SK-N-SH (cell line): ENCODE results near the gene RGS6. TPM values are rescaled to one million over a fixed set of nuclear protein-coding genes. Genes with fewer than 3 reads are reported as not detected.

Source experiments
- CTCF ChIA-PET: fragments of 300-600, 350-600 bp; formaldehyde crosslinking; extraction: SDS; loops from one replicate; lab custom pipeline; 2021; lab: Yijun Ruan, JAX
- POLR2A ChIA-PET: fragments of 350-600 bp; sonication (Branson Sonifier 250); formaldehyde crosslinking; extraction: SDS; loops from one replicate; lab custom pipeline; 2020; ENCODE audit warnings: antibody characterized with exemption, inconsistent platforms; lab: Yijun Ruan, JAX
- DNase-seq: peaks from one replicate; pipeline ENCODE4 v3.0.0; 2012
- H2AFZ ChIP-seq: fragments of 200-600 bp; sonication (generic); 2 replicates; pipeline ENCODE4 v1.8.1; 2016; ENCODE audit warnings: antibody characterized with exemption, mild to moderate bottlenecking, low read depth
- H3F3A ChIP-seq: fragments of 200-600 bp; sonication (generic); replicated peaks from 2 replicates; pipeline ENCODE3; 2016; ENCODE audit warnings: antibody characterized with exemption, mild to moderate bottlenecking; ENCODE audit not compliant: insufficient read depth
- H3K27ac ChIP-seq, 2 experiments: fragments of 200-500 bp in 1 of 2; fragments of 200-600 bp in 1 of 2; sonication (Bioruptor generic) in 1 of 2; sonication (generic), shearing (Covaris generic) in 1 of 2; 2 replicates each; pipeline versions ENCODE4 v1.5.1 to v1.6.1; 2014 to 2016; ENCODE audit warnings: low read depth in 2 of 2, inconsistent platforms in 1 of 2, low read length in 1 of 2, mild to moderate bottlenecking in 1 of 2, mixed read lengths in 1 of 2
- H3K27me3 ChIP-seq: fragments of 200-600 bp; sonication (generic), shearing (Covaris generic); 2 replicates; pipeline ENCODE4 v1.6.1; 2016; ENCODE audit warnings: mixed run types; ENCODE audit not compliant: insufficient read depth
- H3K36me3 ChIP-seq, 2 experiments: fragments of 200-500 bp in 1 of 2; fragments of 200-600 bp in 1 of 2; sonication (Bioruptor generic) in 1 of 2; sonication (generic) in 1 of 2; replicated peaks in 1 of 2; 2 replicates each; pipeline versions ENCODE3 to v1.5.1; 2014 to 2016; ENCODE audit warnings: low read length in 1 of 2, mild to moderate bottlenecking in 1 of 2; ENCODE audit not compliant: insufficient read depth in 2 of 2, control insufficient read depth in 1 of 2
- H3K4me1 ChIP-seq, 2 experiments: fragments of 200-500 bp in 1 of 2; fragments of 200-600 bp in 1 of 2; sonication (Bioruptor generic) in 1 of 2; sonication (generic), shearing (Covaris generic) in 1 of 2; 2 replicates each; pipeline versions ENCODE4 v1.5.1 to v1.6.1; 2014 to 2016; ENCODE audit warnings: low read depth in 1 of 2, low read length in 1 of 2, mixed run types in 1 of 2; ENCODE audit not compliant: insufficient read depth in 2 of 2, control insufficient read depth in 1 of 2
- H3K4me2 ChIP-seq: fragments of 200-600 bp; sonication (generic), shearing (Covaris generic); 2 replicates; pipeline ENCODE4 v1.6.1; 2017; ENCODE audit warnings: mixed run types
- H3K4me3 ChIP-seq, 2 experiments: fragments of 200-500 bp in 1 of 2; fragments of 200-600 bp in 1 of 2; sonication (Bioruptor generic) in 1 of 2; sonication (generic), shearing (Covaris generic) in 1 of 2; 2 replicates each; pipeline versions ENCODE4 v1.5.1 to v1.8.1; 2014 to 2016; ENCODE audit warnings: low read depth in 2 of 2, inconsistent platforms in 1 of 2, low read length in 1 of 2, mild to moderate bottlenecking in 1 of 2, mixed read lengths in 1 of 2, moderate library complexity in 1 of 2
- H3K79me2 ChIP-seq: fragments of 200-600 bp; sonication (generic); 2 replicates; pipeline ENCODE4 v1.8.1; 2017; ENCODE audit warnings: mild to moderate bottlenecking; ENCODE audit not compliant: insufficient read depth
- H3K9ac ChIP-seq: fragments of 200-600 bp; sonication (generic); 2 replicates; pipeline ENCODE4 v1.6.1; 2017; ENCODE audit warnings: mixed run types
- H3K9me2 ChIP-seq: fragments of 200-600 bp; sonication (generic); 2 replicates; pipeline ENCODE4 v1.6.1; 2017; ENCODE audit warnings: mixed run types
- H3K9me3 ChIP-seq: fragments of 200-600 bp; sonication (generic); 2 replicates; pipeline ENCODE4 v1.6.1; 2017; ENCODE audit warnings: mixed run types, mild to moderate bottlenecking, moderate library complexity
- H4K20me1 ChIP-seq: fragments of 200-600 bp; sonication (generic); 2 replicates; pipeline ENCODE4 v1.6.1; 2017; ENCODE audit warnings: mild to moderate bottlenecking, mixed run types; ENCODE audit not compliant: insufficient read depth
- ELF1 ChIP-seq: IDR thresholded peaks from 2 replicates; pipeline ENCODE4 v1.4.0; 2012
- FOXM1 ChIP-seq: IDR thresholded peaks from 2 replicates; pipeline ENCODE4 v1.4.0; 2012; ENCODE audit warnings: low read depth, mild to moderate bottlenecking
- GABPA ChIP-seq: IDR thresholded peaks from 2 replicates; pipeline ENCODE4 v1.4.0; 2012; ENCODE audit warnings: low read depth, mild to moderate bottlenecking
- POLR2AphosphoS5 ChIP-seq: IDR thresholded peaks from 2 replicates; pipeline ENCODE4 v1.6.1; 2012; ENCODE audit warnings: low read depth, low read length
- RAD21 ChIP-seq: IDR thresholded peaks from 2 replicates; pipeline ENCODE4 v1.6.1; 2012; ENCODE audit warnings: mild to moderate bottlenecking, low read length
- RCOR1 ChIP-seq: fragments of 150-350 bp; IDR thresholded peaks from 2 replicates; pipeline ENCODE4 v1.6.1; 2017; ENCODE audit warnings: antibody characterized with exemption, low read length
- REST ChIP-seq: IDR thresholded peaks from 2 replicates; pipeline ENCODE4 v1.6.1; 2012; ENCODE audit warnings: mild to moderate bottlenecking, low read depth, low read length, moderate library complexity
- RFX5 ChIP-seq: IDR thresholded peaks from 2 replicates; pipeline ENCODE4 v1.6.1; 2012; ENCODE audit warnings: mild to moderate bottlenecking, improper control_type of control experiment, low read length
- SMC3 ChIP-seq: IDR thresholded peaks from 2 replicates; pipeline ENCODE4 v1.6.1; 2012; ENCODE audit warnings: low read depth, low read length, improper control_type of control experiment
- TAF1 ChIP-seq: IDR thresholded peaks from 2 replicates; pipeline ENCODE4 v1.6.1; 2012; ENCODE audit warnings: low read depth, mild to moderate bottlenecking, low read length, moderate library complexity, borderline replicate concordance
- TEAD4 ChIP-seq: IDR thresholded peaks from 2 replicates; pipeline ENCODE4 v1.4.0; 2012; ENCODE audit warnings: mild to moderate bottlenecking, borderline replicate concordance; ENCODE audit not compliant: insufficient read depth
- USF1 ChIP-seq: IDR thresholded peaks from 2 replicates; pipeline ENCODE4 v1.4.0; 2012; ENCODE audit warnings: low read depth, borderline replicate concordance
- WGBS: methylation state at CpG from one replicate; pipeline ENCODE4 v1.1.6; 2017; ENCODE audit warnings: low lambda C conversion rate; 5-methylcytosine and 5-hydroxymethylcytosine counted together
- polyA plus RNA-seq, 3 experiments: library from polyadenylated mRNA; depleted of rRNA; stranded (reverse); fragments of >200 nt; gene quantifications; 2 replicates each; pipeline ENCODE4 v1.2.3, GENCODE V29; 2012
- TF ChIP-seq, protein P1 (sequence below): fragments of 150-350 bp; IDR thresholded peaks from 2 replicates; pipeline ENCODE4 v1.6.1; 2017; ENCODE audit warnings: antibody characterized with exemption, low read length, low read depth, borderline replicate concordance

The RGS6 gene
- polyA plus RNA-seq, 1 of the 3 experiments (the other 2 are of a cell fraction), result not detected

- DNase-seq, result no peak
- no peak overlapping the region for H3K4me2 ChIP-seq
- H3F3A ChIP-seq, result no peaks in the 10 kb centered on the region
- peaks cover 16 to 24% of the 10 kb centered on the region in 2 experiments; a peak in 3 of 4 replicates for H3K4me1 ChIP-seq
- no peak overlapping the region for H3K27ac ChIP-seq
- ChIA-PET POLR2A (no interaction called here), CTCF (interaction anchor here (1.6 kb wide), 1 partner anchor 294 kb away, joined by 3 read pairs; no protein-coding TSS in a partner anchor)
- no peaks in the 10 kb centered on the region for H3K27me3 ChIP-seq
- no peaks in the 10 kb centered on the region for H3K79me2 ChIP-seq
- H4K20me1 ChIP-seq, result no peaks in the 10 kb centered on the region
- no peak overlapping the region for H3K9ac ChIP-seq
- H3K9me2 ChIP-seq, result no peaks in the 10 kb centered on the region
- no peak overlapping the region for H2AFZ ChIP-seq
- H3K9me3 ChIP-seq, result no peaks in the 10 kb centered on the region
- H3K36me3 ChIP-seq, result no peaks in the 10 kb centered on the region
- TF ChIP-seq REST (no peak), TEAD4 (no peak), RCOR1 (no peak), POLR2AphosphoS5 (no peak), GABPA (no peak), RAD21 (no peak), FOXM1 (no peak), TAF1 (no peak), RFX5 (no peak), USF1 (no peak)
- TF ChIP-seq, protein P1, sequence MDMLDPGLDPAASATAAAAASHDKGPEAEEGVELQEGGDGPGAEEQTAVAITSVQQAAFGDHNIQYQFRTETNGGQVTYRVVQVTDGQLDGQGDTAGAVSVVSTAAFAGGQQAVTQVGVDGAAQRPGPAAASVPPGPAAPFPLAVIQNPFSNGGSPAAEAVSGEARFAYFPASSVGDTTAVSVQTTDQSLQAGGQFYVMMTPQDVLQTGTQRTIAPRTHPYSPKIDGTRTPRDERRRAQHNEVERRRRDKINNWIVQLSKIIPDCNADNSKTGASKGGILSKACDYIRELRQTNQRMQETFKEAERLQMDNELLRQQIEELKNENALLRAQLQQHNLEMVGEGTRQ, result no peak
- TF ChIP-seq, all 33 proteins: peak for 0
- no CpG with 5 or more reads among the region's 2 CpGs for WGBS
- H3K4me3 ChIP-seq, result no peak overlapping the region
These were observed 678.6 kb downstream of the RGS6 start for GRCh38 chr14:72610831-72611200.

GRCh38 chr14:72611506-72611905 lies 679.3 kb downstream of the RGS6 start:
- no peaks in the 10 kb centered on the region for H3K79me2 ChIP-seq
- peaks cover 16 to 26% of the 10 kb centered on the region in 2 experiments; a peak in 3 of 4 replicates for H3K4me1 ChIP-seq
- DNase-seq, result no peak
- no peaks in the 10 kb centered on the region for H3K36me3 ChIP-seq
- ChIA-PET CTCF (interaction anchor here (1.6 kb wide), 1 partner anchor 293 kb away, joined by 3 read pairs; no protein-coding TSS in a partner anchor), POLR2A (no interaction called here)
- WGBS, result 86% methylated on average over 4 of the region's 4 CpGs
- H3K9me3 ChIP-seq, result no peaks in the 10 kb centered on the region
- TF ChIP-seq REST (no peak), USF1 (no peak), ELF1 (no peak), SMC3 (no peak), TAF1 (no peak)
- H3K4me2 ChIP-seq, result no peak overlapping the region
- H3K9ac ChIP-seq, result no peak overlapping the region
- H2AFZ ChIP-seq, result no peak overlapping the region
- no peaks in the 10 kb centered on the region for H3K9me2 ChIP-seq
- no peaks in the 10 kb centered on the region for H3F3A ChIP-seq
- H4K20me1 ChIP-seq, result no peaks in the 10 kb centered on the region
- no peaks in the 10 kb centered on the region for H3K27me3 ChIP-seq
- no peak overlapping the region for H3K27ac ChIP-seq
- H3K4me3 ChIP-seq, result no peak overlapping the region; a peak in 1 of 4 replicates
